HepG2 (cell line): ENCODE data around the gene PFKM. TPM values are rescaled to one million over a fixed set of nuclear protein-coding genes. Genes with fewer than 3 reads are reported as not detected.
A peak's percentile ranks its signal among the peaks of the same experiment; 100 is the strongest.

Experiments
- CSRNP2 ChIP-seq: sonication (generic); formaldehyde crosslinking; conservative IDR thresholded peaks from 2 replicates; pipeline ENCODE4 v1.8.0; 2022; ENCODE audit warnings: low read depth, missing genetic modification reagents
- CTCF ChIP-seq: sonication (generic); formaldehyde crosslinking; IDR thresholded peaks from 2 replicates; pipeline ENCODE4 v1.5.0; 2020; ENCODE audit warnings: mild to moderate bottlenecking, missing genetic modification reagents, moderate library complexity
- DBP ChIP-seq: sonication (generic); formaldehyde crosslinking; IDR thresholded peaks from 2 replicates; pipeline ENCODE4 v1.4.0; 2020; ENCODE audit warnings: missing genetic modification reagents; ENCODE audit errors: not compliant biosample characterization
- DMAP1 ChIP-seq: IDR thresholded peaks from 2 replicates; pipeline ENCODE4 v1.6.1; 2016
- DRAP1 ChIP-seq: IDR thresholded peaks from 2 replicates; pipeline ENCODE4 v1.6.1; 2016; ENCODE audit warnings: missing genetic modification reagents, missing compliant biosample characterization
- ISL2 ChIP-seq: sonication (generic); formaldehyde crosslinking; IDR thresholded peaks from 2 replicates; pipeline ENCODE4 v1.5.0; 2020; ENCODE audit warnings: missing genetic modification reagents
- KLF12 ChIP-seq: sonication (generic); formaldehyde crosslinking; IDR thresholded peaks from 2 replicates; pipeline ENCODE4 v1.4.0; 2020; ENCODE audit warnings: missing genetic modification reagents, borderline replicate concordance
- NFYB ChIP-seq: sonication (generic); formaldehyde crosslinking; IDR thresholded peaks from 2 replicates; pipeline ENCODE4 v1.4.0; 2020; ENCODE audit warnings: missing genetic modification reagents
- RXRA ChIP-seq: sonication (generic); formaldehyde crosslinking; IDR thresholded peaks from 2 replicates; pipeline ENCODE4 v1.5.1; 2020; ENCODE audit warnings: missing genetic modification reagents
- THAP7 ChIP-seq: sonication (generic); formaldehyde crosslinking; IDR thresholded peaks from 2 replicates; pipeline ENCODE4 v1.8.1; 2023; ENCODE audit warnings: mild to moderate bottlenecking, missing genetic modification reagents
- XBP1 ChIP-seq: sonication (generic); formaldehyde crosslinking; IDR thresholded peaks from 2 replicates; pipeline ENCODE4 v1.5.0; 2020; ENCODE audit warnings: missing genetic modification reagents
- ZBTB2 ChIP-seq: sonication (generic); formaldehyde crosslinking; IDR thresholded peaks from 2 replicates; pipeline ENCODE4 v1.8.0; 2022; ENCODE audit warnings: low read depth, missing genetic modification reagents
- ZBTB20 ChIP-seq: sonication (generic); formaldehyde crosslinking; IDR thresholded peaks from 2 replicates; pipeline ENCODE4 v1.8.1; 2023; ENCODE audit warnings: missing genetic modification reagents, low read depth, mild to moderate bottlenecking, borderline replicate concordance
- ZFP62 ChIP-seq: sonication (generic); formaldehyde crosslinking; IDR thresholded peaks from 2 replicates; pipeline ENCODE4 v1.4.0; 2020; ENCODE audit warnings: missing genetic modification reagents
- ZKSCAN5 ChIP-seq: sonication (generic); formaldehyde crosslinking; IDR thresholded peaks from 2 replicates; pipeline ENCODE4 v1.5.1; 2020; ENCODE audit warnings: mild to moderate bottlenecking, missing genetic modification reagents
- ZNF251 ChIP-seq: sonication (generic); formaldehyde crosslinking; IDR thresholded peaks from 2 replicates; pipeline ENCODE4 v1.9.0; 2021; ENCODE audit warnings: mild to moderate bottlenecking, missing genetic modification reagents
- ZNF280D ChIP-seq: sonication (generic); formaldehyde crosslinking; IDR thresholded peaks from 2 replicates; pipeline ENCODE4 v1.5.1; 2020; ENCODE audit warnings: mild to moderate bottlenecking, missing genetic modification reagents
- ZNF577 ChIP-seq: sonication (generic); formaldehyde crosslinking; IDR thresholded peaks from 2 replicates; pipeline ENCODE4 v1.4.0; 2020; ENCODE audit warnings: mild to moderate bottlenecking, low read depth, missing genetic modification reagents, borderline replicate concordance
- ZNF703 ChIP-seq: sonication (generic); formaldehyde crosslinking; IDR thresholded peaks from 2 replicates; pipeline ENCODE4 v1.5.1; 2020; ENCODE audit warnings: missing genetic modification reagents, mild to moderate bottlenecking, moderate library complexity, borderline replicate concordance
- polyA plus RNA-seq, 8 experiments: library from polyadenylated mRNA; depleted of rRNA in 3 of 8; stranded (reverse) in 7 of 8; unstranded in 1 of 8; fragments of >200 nt; fragmentation: Illumina TruSeq in 4 of 8; extraction: Trizol in 4 of 8; gene quantifications; 2 replicates each; pipeline versions ENCODE4 v1.2.1 to v1.2.3, GENCODE V29; 2011 to 2016; ENCODE audit warnings: low read depth in 4 of 8, missing spikeins in 1 of 8, mixed read lengths in 1 of 8; ENCODE audit not compliant: insufficient read depth in 1 of 8
- total RNA-seq, 5 experiments: library from RNA; depleted of rRNA; stranded (reverse); fragments of >200 nt; fragmentation: Illumina TruSeq; extraction: Trizol; gene quantifications; 2 replicates each; pipeline ENCODE4 v1.2.3, GENCODE V29; 2016; ENCODE audit warnings: low read depth in 1 of 5

Gene PFKM
- total and polyA plus RNA-seq, 2 of the 13 experiments (the other 11 are each of a cell fraction or from before 2014, with no cell fraction given): 1.9 to 2.4 TPM

- TF ChIP-seq RXRA (CRISPR knock-in tag) (peak; percentile 74), ZNF703 (CRISPR knock-in tag) (no peak), ZBTB20 (CRISPR knock-in tag) (peak; percentile 53; the same call in 1 of the 2 replicates), XBP1 (CRISPR knock-in tag) (no peak), THAP7 (CRISPR knock-in tag) (no peak), ZBTB2 (peak; percentile 99), ZKSCAN5 (CRISPR knock-in tag) (no peak), NFYB (CRISPR knock-in tag) (0 out of 2 replicates have a peak, but pooled peaks have one; percentile 18), DRAP1 (0 out of 2 replicates have a peak, but pooled peaks have one; percentile 37), CSRNP2 (CRISPR knock-in tag) (no peak), KLF12 (CRISPR knock-in tag) (no peak), ISL2 (CRISPR knock-in tag) (peak; percentile 54), ZFP62 (no peak), ZNF251 (no peak), CTCF (CRISPR knock-in tag) (peak; percentile 46), DMAP1 (CRISPR knock-in tag) (peak; percentile 84), ZNF577 (no peak), ZNF280D (peak; percentile 26; the same call in 1 of the 2 replicates), DBP (CRISPR knock-in tag) (no peak)
Measured at GRCh38 chr12:48105867-48106680, 13.1 kb upstream of the PFKM start, which contains the start of gene SENP1 (continued).
